Panc1 (cell line): ENCODE data around the gene PNLIPRP3. TPM values are rescaled to one million over a fixed set of nuclear protein-coding genes. Genes with fewer than 3 reads are reported as not detected.

Source experiments
- ATAC-seq: fragments of 200-7000 bp; cut with Tn5 transposase; 2 replicates; pipeline ENCODE4 v1.9.1; 2020; ENCODE audit warnings: mild to moderate bottlenecking, moderate library complexity
- BruUV-seq: library from RNA; stranded (reverse); fragments of 400-500 nt; replicated peaks from 2 replicates; lab custom pipeline; 2021; lab: Mats Ljungman, UMichigan
- CTCF ChIA-PET: fragments of 300-600 bp; sonication (Branson Sonifier 250); formaldehyde crosslinking; loops from one replicate; lab custom pipeline; 2022; ENCODE audit warnings: antibody characterized with exemption; lab: Charles Lee
- POLR2A ChIA-PET: fragments of 300-600 bp; sonication (Branson Sonifier 250); formaldehyde crosslinking; loops from one replicate; lab custom pipeline; 2022; ENCODE audit warnings: antibody characterized with exemption; lab: Charles Lee
- DNase-seq: peaks from one replicate; pipeline ENCODE4 v3.0.0-alpha.2; 2010; ENCODE audit warnings: low read depth, low spot score
- H3K27ac ChIP-seq: 2 replicates; pipeline ENCODE4 v1.5.1; 2011; ENCODE audit warnings: mild to moderate bottlenecking, low read length, inconsistent platforms
- H3K27me3 ChIP-seq: fragments of 200-500 bp; sonication (Bioruptor generic); 2 replicates; pipeline ENCODE4 v1.6.0; 2014; ENCODE audit warnings: low read length, inconsistent platforms; ENCODE audit not compliant: control insufficient read depth, insufficient read depth
- H3K36me3 ChIP-seq: fragments of 200-500 bp; sonication (Bioruptor generic); 2 replicates; pipeline ENCODE4 v1.5.1; 2014; ENCODE audit warnings: inconsistent platforms, mild to moderate bottlenecking, low read length, moderate library complexity; ENCODE audit not compliant: control insufficient read depth, insufficient read depth
- H3K4me1 ChIP-seq: 2 replicates; pipeline ENCODE4 v1.5.1; 2011; ENCODE audit warnings: inconsistent platforms, mild to moderate bottlenecking, low read length, moderate library complexity; ENCODE audit not compliant: control insufficient read depth, insufficient read depth
- H3K4me3 ChIP-seq, 2 experiments: 2 replicates each; pipeline ENCODE4 v1.5.1; 2011 to 2012; ENCODE audit warnings: low read depth in 2 of 2, low read length in 2 of 2, mild to moderate bottlenecking in 2 of 2, inconsistent platforms in 1 of 2, moderate library complexity in 1 of 2
- H3K9me3 ChIP-seq: fragments of 200-500 bp; sonication (Bioruptor generic); 2 replicates; pipeline ENCODE4 v1.5.1; 2014; ENCODE audit warnings: low read depth, mild to moderate bottlenecking, inconsistent platforms, low read length, moderate library complexity; ENCODE audit not compliant: control insufficient read depth, insufficient read depth
- POLR2AphosphoS5 ChIP-seq: IDR thresholded peaks from 2 replicates; pipeline ENCODE4 v1.6.1; 2012; ENCODE audit warnings: mild to moderate bottlenecking, low read depth, low read length, moderate library complexity
- SIN3A ChIP-seq: IDR thresholded peaks from 2 replicates; pipeline ENCODE4 v1.6.1; 2012; ENCODE audit warnings: low read depth, mild to moderate bottlenecking, low read length, moderate library complexity, borderline replicate concordance; ENCODE audit not compliant: insufficient read depth
- TCF7L2 ChIP-seq: IDR thresholded peaks from 2 replicates; pipeline ENCODE4 v1.6.1; 2011; ENCODE audit warnings: mild to moderate bottlenecking, low read depth, low read length, inconsistent platforms
- in situ Hi-C: cut with HindIII; loops from 2 replicates; pipeline ENCODE4 v1.10.0; 2016; ENCODE audit warnings: low sequenced_read_pairs, low pct_unique_long_range_greater_than_20kb
- intact Hi-C: fragments of 100-400 bp; cut with micrococcal nuclease; formaldehyde crosslinking; loops from one replicate; pipeline ENCODE4 v1.10.0; 2022; ENCODE audit not compliant: unreplicated experiment
- total RNA-seq: library from RNA; stranded (reverse); gene quantifications from one replicate; pipeline ENCODE4 v1.2.1, GENCODE V29; 2021; ENCODE audit not compliant: unreplicated experiment
- TF ChIP-seq, protein P1 (sequence below), 2 experiments: IDR thresholded peaks; 2 replicates each; pipeline ENCODE4 v1.6.1; 2011 to 2012; ENCODE audit warnings: low read depth in 2 of 2, control low read depth in 1 of 2, low read length in 1 of 2, mild to moderate bottlenecking in 1 of 2, moderate library complexity in 1 of 2; ENCODE audit not compliant: insufficient read depth in 1 of 2
- TF ChIP-seq, protein P2 (sequence below): fragments of 450-650 bp; IDR thresholded peaks from 2 replicates; pipeline ENCODE4 v1.5.1; 2017; ENCODE audit warnings: mild to moderate bottlenecking

PNLIPRP3 gene
- total RNA-seq, 1 experiment from 2014 or later = not detected

DNA sequence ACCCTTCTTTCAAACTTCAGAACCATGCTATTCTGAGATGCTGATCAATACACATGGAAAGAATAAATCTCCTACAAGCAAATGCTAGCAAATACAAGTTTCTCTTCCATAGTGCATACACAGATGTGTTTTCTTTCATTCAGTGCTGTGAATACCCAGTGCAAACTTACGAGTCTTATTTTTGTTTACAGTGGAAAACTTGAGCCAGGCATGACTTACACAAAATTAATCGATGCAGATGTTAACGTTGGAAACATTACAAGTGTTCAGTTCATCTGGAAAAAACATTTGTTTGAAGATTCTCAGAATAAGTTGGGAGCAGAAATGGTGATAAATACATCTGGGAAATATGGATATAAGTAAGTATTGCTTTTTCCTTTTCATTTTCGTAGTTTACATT, 48.8 kb downstream of the PNLIPRP3 start:
- no peak overlapping the region for H3K4me3 ChIP-seq
- intact Hi-C loops (loop anchor here (10.0 kb wide), 1 partner anchor 698 kb away; no protein-coding TSS in a partner anchor), in situ Hi-C loops (no loop called here)
- no peak overlapping the region for H3K27ac ChIP-seq
- CTCF ChIA-PET = no interaction called here
- no peaks in the 10 kb centered on the region for H3K36me3 ChIP-seq
- no TSS peak for BruUV-seq
- TF ChIP-seq, protein P1, sequence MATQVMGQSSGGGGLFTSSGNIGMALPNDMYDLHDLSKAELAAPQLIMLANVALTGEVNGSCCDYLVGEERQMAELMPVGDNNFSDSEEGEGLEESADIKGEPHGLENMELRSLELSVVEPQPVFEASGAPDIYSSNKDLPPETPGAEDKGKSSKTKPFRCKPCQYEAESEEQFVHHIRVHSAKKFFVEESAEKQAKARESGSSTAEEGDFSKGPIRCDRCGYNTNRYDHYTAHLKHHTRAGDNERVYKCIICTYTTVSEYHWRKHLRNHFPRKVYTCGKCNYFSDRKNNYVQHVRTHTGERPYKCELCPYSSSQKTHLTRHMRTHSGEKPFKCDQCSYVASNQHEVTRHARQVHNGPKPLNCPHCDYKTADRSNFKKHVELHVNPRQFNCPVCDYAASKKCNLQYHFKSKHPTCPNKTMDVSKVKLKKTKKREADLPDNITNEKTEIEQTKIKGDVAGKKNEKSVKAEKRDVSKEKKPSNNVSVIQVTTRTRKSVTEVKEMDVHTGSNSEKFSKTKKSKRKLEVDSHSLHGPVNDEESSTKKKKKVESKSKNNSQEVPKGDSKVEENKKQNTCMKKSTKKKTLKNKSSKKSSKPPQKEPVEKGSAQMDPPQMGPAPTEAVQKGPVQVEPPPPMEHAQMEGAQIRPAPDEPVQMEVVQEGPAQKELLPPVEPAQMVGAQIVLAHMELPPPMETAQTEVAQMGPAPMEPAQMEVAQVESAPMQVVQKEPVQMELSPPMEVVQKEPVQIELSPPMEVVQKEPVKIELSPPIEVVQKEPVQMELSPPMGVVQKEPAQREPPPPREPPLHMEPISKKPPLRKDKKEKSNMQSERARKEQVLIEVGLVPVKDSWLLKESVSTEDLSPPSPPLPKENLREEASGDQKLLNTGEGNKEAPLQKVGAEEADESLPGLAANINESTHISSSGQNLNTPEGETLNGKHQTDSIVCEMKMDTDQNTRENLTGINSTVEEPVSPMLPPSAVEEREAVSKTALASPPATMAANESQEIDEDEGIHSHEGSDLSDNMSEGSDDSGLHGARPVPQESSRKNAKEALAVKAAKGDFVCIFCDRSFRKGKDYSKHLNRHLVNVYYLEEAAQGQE (IDR thresholded peaks at IDR 0.05; ENCODE audit: insufficient read depth in 1 of 2, low read depth in 2 of 2, low read length in 1 of 2) = no peak
- TF ChIP-seq, protein P2, sequence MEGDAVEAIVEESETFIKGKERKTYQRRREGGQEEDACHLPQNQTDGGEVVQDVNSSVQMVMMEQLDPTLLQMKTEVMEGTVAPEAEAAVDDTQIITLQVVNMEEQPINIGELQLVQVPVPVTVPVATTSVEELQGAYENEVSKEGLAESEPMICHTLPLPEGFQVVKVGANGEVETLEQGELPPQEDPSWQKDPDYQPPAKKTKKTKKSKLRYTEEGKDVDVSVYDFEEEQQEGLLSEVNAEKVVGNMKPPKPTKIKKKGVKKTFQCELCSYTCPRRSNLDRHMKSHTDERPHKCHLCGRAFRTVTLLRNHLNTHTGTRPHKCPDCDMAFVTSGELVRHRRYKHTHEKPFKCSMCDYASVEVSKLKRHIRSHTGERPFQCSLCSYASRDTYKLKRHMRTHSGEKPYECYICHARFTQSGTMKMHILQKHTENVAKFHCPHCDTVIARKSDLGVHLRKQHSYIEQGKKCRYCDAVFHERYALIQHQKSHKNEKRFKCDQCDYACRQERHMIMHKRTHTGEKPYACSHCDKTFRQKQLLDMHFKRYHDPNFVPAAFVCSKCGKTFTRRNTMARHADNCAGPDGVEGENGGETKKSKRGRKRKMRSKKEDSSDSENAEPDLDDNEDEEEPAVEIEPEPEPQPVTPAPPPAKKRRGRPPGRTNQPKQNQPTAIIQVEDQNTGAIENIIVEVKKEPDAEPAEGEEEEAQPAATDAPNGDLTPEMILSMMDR = no peak
- TF ChIP-seq TCF7L2 (no peak), POLR2AphosphoS5 (no peak), SIN3A (no peak)
- H3K4me1 ChIP-seq = no peaks in the 10 kb centered on the region
- H3K27me3 ChIP-seq = peaks cover 2% of the 10 kb centered on the region
- POLR2A ChIA-PET = no interaction called here
- ATAC-seq (no peak), DNase-seq (no peak)
- H3K9me3 ChIP-seq = no peaks in the 10 kb centered on the region

DNA sequence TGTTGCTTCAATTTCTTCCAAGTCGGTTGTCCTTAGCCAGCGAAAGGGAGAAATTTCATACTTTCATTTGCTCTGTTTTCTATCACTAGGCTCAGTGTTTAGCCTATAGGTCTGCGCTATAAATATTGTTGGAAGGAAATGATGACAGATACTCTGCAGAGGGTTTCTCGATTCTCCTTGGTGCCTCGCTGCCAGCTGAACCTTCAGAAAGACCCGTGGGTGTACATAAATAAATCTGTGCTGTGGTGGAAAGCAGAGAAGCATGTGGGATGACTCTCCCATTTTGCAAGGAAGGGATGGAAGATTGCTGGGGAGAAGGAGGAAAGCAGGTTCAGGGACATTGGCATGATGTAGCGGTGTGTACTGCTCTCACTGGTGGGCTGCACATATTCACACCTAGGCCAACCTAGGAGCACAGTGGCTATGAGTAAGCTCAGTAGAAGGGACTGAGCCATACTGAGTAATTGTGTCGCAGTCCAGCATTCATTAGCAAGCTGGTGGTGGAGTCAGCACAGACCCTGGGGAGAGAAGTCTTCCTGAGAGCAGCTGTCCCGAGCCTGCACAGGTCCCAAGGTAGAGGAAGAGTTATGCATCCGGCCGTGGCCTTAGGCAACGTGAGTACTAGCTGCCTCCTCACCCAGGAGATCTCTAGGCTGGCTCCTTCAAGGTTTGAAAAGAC, 50.5 kb downstream of the PNLIPRP3 start:
- DNase-seq (no peak), ATAC-seq (no peak)
- in situ Hi-C loops (no loop called here), intact Hi-C loops (loop anchor here (10.0 kb wide), 1 partner anchor 697 kb away; no protein-coding TSS in a partner anchor)
- no peaks in the 10 kb centered on the region for H3K9me3 ChIP-seq
- H3K27ac ChIP-seq = no peak overlapping the region
- ChIA-PET POLR2A (no interaction called here), CTCF (no interaction called here)
- TF ChIP-seq, protein P1 (IDR thresholded peaks at IDR 0.05; ENCODE audit: insufficient read depth in 1 of 2, low read depth in 2 of 2, low read length in 1 of 2) = no peak
- no peak for TF ChIP-seq POLR2AphosphoS5
- TF ChIP-seq, protein P2 = no peak
- TF ChIP-seq TCF7L2 = no peak
- TF ChIP-seq SIN3A = no peak
- H3K4me3 ChIP-seq = no peak overlapping the region
- H3K27me3 ChIP-seq = peaks cover 2% of the 10 kb centered on the region; the same call in 1 of the 2 replicates
- no TSS peak for BruUV-seq
- H3K36me3 ChIP-seq = no peaks in the 10 kb centered on the region
- no peaks in the 10 kb centered on the region for H3K4me1 ChIP-seq
